ENCODE measurements around the gene CDC123. TPM values are rescaled to one million over a fixed set of nuclear protein-coding genes. Genes with fewer than 3 reads are reported as not detected.

Gene CDC123
- polyA plus RNA-seq, 2 of the 4 experiments (the other 2 are of a cell fraction): 164 to 195 TPM

DNA sequence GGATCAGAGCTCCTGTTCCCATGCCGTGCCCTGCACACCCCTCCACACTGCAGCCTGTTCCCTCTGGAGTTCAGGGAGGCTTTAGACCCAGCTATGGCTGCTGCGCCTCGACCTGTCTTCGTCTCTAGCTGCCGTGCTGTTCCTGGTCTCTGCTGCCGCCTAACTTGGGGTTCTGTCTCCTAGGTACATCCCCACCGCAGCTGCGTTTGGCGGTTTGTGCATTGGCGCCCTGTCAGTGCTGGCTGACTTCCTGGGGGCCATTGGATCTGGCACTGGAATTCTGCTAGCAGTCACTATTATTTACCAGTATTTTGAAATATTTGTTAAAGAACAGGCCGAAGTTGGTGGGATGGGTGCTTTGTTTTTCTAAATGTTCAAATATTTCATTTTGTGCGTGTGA, 31.9 kb upstream of the CDC123 start:
- ChIA-PET POLR2A (no interaction called here), CTCF (interaction anchor here (1.3 kb wide), 1 partner anchor 548 kb away, joined by 4 read pairs; no protein-coding TSS in a partner anchor)
- 93% methylated on average over 12 of the region's 12 CpGs for WGBS (ENCODE audit: missing lambda C conversion rate)
- Histone ChIP-seq H3K4me1 (no peaks in the 10 kb centered on the region), H3K9me3 (no peaks in the 10 kb centered on the region), H3K4me3 (no peak overlapping the region), H3K4me2 (no peak overlapping the region), H3K27ac (no peak overlapping the region)
- TF ChIP-seq EHMT2 (IDR thresholded peaks at IDR 0.05; ENCODE audit: low read depth) (no peak), EHF (CRISPR knock-in tag; IDR thresholded peaks at IDR 0.05) (no peak), ZC3H11A (IDR thresholded peaks at IDR 0.05) (no peak)
- TF ChIP-seq, protein P1, sequence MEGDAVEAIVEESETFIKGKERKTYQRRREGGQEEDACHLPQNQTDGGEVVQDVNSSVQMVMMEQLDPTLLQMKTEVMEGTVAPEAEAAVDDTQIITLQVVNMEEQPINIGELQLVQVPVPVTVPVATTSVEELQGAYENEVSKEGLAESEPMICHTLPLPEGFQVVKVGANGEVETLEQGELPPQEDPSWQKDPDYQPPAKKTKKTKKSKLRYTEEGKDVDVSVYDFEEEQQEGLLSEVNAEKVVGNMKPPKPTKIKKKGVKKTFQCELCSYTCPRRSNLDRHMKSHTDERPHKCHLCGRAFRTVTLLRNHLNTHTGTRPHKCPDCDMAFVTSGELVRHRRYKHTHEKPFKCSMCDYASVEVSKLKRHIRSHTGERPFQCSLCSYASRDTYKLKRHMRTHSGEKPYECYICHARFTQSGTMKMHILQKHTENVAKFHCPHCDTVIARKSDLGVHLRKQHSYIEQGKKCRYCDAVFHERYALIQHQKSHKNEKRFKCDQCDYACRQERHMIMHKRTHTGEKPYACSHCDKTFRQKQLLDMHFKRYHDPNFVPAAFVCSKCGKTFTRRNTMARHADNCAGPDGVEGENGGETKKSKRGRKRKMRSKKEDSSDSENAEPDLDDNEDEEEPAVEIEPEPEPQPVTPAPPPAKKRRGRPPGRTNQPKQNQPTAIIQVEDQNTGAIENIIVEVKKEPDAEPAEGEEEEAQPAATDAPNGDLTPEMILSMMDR (IDR thresholded peaks at IDR 0.05): no peak
- FAIRE-seq: no peak
- no peak for ATAC-seq
- DNase-seq (ENCODE audit: low read depth in 1 of 2, low spot score in 1 of 2): no peak

DNA sequence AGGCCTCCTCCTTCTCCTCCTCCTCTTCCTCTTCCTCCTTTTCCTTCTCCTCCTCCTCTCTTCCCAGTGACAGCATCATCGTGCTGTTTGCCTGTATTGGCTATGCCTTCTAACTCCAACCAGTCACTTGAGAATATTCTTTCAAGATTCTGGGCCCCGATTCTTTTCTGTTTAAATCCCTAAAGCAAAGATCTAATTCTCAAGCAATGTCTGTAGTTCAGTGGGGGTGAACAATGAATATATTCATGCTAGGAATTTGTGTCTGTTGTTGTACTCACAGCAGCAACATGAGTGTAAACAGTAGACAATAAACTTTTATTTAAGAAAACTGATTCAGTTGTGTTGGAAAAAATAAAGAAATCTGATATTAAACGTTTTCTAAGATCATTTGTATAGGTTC, 31.0 kb upstream of the CDC123 start:
- FAIRE-seq: no peak
- H3K4me1 ChIP-seq: no peaks in the 10 kb centered on the region

More for the DNA sequence above, 31.0 kb upstream of the CDC123 start:
- ChIA-PET POLR2A (no interaction called here), CTCF (interaction anchor here (0.6 kb wide), 1 partner anchor 944 kb away, joined by 3 read pairs; no protein-coding TSS in a partner anchor)
- ATAC-seq (no peak), DNase-seq (ENCODE audit: low read depth in 1 of 2, low spot score in 1 of 2) (no peak)
- Histone ChIP-seq H3K9me3 (no peaks in the 10 kb centered on the region), H3K4me3 (no peak overlapping the region), H3K4me2 (no peak overlapping the region), H3K27ac (no peak overlapping the region)
- TF ChIP-seq CEBPB (IDR thresholded peaks at IDR 0.05) (no peak), EHMT2 (IDR thresholded peaks at IDR 0.05; ENCODE audit: low read depth) (no peak), FOSL2 (IDR thresholded peaks at IDR 0.05) (no peak), FOSL2 (CRISPR knock-in tag; IDR thresholded peaks at IDR 0.05) (no peak), RFX5 (IDR thresholded peaks at IDR 0.05) (no peak), GATA3 (IDR thresholded peaks at IDR 0.05; ENCODE audit: borderline replicate concordance) (no peak), MYC (IDR thresholded peaks at IDR 0.05; ENCODE audit: borderline replicate concordance, low read length) (no peak), EHF (CRISPR knock-in tag; IDR thresholded peaks at IDR 0.05) (no peak), RNF2 (IDR thresholded peaks at IDR 0.05; ENCODE audit: borderline replicate concordance, low read depth) (no peak), POLR2AphosphoS2 (conservative IDR thresholded peaks at IDR 0.05; ENCODE audit: low read length) (no peak), HOXB13 (CRISPR knock-in tag; IDR thresholded peaks at IDR 0.05; ENCODE audit: low read depth) (no peak), ZFP36 (IDR thresholded peaks at IDR 0.05; ENCODE audit: borderline replicate concordance, partially characterized antibody) (no peak), ZC3H11A (IDR thresholded peaks at IDR 0.05) (no peak), BCL3 (IDR thresholded peaks at IDR 0.05) (no peak), NFE2L2 (conservative IDR thresholded peaks at IDR 0.05; ENCODE audit: low read length) (no peak), ZNF302 (CRISPR knock-in tag; IDR thresholded peaks at IDR 0.05) (no peak), CHD2 (IDR thresholded peaks at IDR 0.05; ENCODE audit: low read length, partially characterized antibody) (no peak), CHD4 (IDR thresholded peaks at IDR 0.05; ENCODE audit: borderline replicate concordance) (no peak)
- TF ChIP-seq, protein P2, sequence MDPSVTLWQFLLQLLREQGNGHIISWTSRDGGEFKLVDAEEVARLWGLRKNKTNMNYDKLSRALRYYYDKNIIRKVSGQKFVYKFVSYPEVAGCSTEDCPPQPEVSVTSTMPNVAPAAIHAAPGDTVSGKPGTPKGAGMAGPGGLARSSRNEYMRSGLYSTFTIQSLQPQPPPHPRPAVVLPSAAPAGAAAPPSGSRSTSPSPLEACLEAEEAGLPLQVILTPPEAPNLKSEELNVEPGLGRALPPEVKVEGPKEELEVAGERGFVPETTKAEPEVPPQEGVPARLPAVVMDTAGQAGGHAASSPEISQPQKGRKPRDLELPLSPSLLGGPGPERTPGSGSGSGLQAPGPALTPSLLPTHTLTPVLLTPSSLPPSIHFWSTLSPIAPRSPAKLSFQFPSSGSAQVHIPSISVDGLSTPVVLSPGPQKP (IDR thresholded peaks at IDR 0.05; ENCODE audit: low read depth, low read length): no peak
- TF ChIP-seq, protein P1 (IDR thresholded peaks at IDR 0.05): no peak
- 62% methylated on average over 3 of the region's 3 CpGs for WGBS (ENCODE audit: missing lambda C conversion rate)
